Neuronal stem cell (in vitro differentiated cells): ENCODE results near the gene RTF2.
A peak's percentile ranks its signal among the peaks of the same experiment; 100 is the strongest.

ENCODE experiments used
- DNase-seq: peaks from one replicate; pipeline ENCODE4 v3.0.0-alpha.2; 2013; ENCODE audit warnings: low spot score
- H2AFZ ChIP-seq: one replicate; pipeline ENCODE4 v1.6.1; 2013; ENCODE audit warnings: mild to moderate bottlenecking, low read length, inconsistent platforms
- H2AK5ac ChIP-seq: 2 replicates; pipeline ENCODE4 v1.6.1; 2013; ENCODE audit warnings: low read depth, mild to moderate bottlenecking, inconsistent platforms, low read length, moderate library complexity, mixed read lengths
- H2BK120ac ChIP-seq: 2 replicates; pipeline ENCODE4 v1.6.1; 2013; ENCODE audit warnings: low read depth, mild to moderate bottlenecking, inconsistent platforms, low read length, moderate library complexity, mixed read lengths
- H2BK12ac ChIP-seq: one replicate; pipeline ENCODE4 v1.6.1; 2013; ENCODE audit warnings: low read length, inconsistent platforms
- H2BK15ac ChIP-seq: 2 replicates; pipeline ENCODE4 v1.6.1; 2013; ENCODE audit warnings: mild to moderate bottlenecking, low read length, inconsistent platforms, mixed read lengths
- H2BK5ac ChIP-seq: one replicate; pipeline ENCODE4 v1.6.1; 2013; ENCODE audit warnings: inconsistent platforms, mild to moderate bottlenecking, low read length, moderate library complexity
- H3K14ac ChIP-seq: one replicate; pipeline ENCODE4 v1.6.1; 2013; ENCODE audit warnings: low read length, inconsistent platforms
- H3K18ac ChIP-seq: 2 replicates; pipeline ENCODE4 v1.6.1; 2013; ENCODE audit warnings: low read length, inconsistent platforms
- H3K23ac ChIP-seq: 2 replicates; pipeline ENCODE4 v1.6.1; 2013; ENCODE audit warnings: low read depth, mild to moderate bottlenecking, mixed read lengths, low read length, inconsistent platforms; ENCODE audit not compliant: poor library complexity
- H3K27ac ChIP-seq: replicated peaks from 3 replicates; pipeline ENCODE4 v1.5.1; 2013; ENCODE audit warnings: low read length, inconsistent platforms
- H3K27me3 ChIP-seq, 3 experiments: 2 replicates each; pipeline ENCODE4 v1.6.1; 2013; ENCODE audit warnings: low read length in 3 of 3, mild to moderate bottlenecking in 2 of 3, inconsistent platforms in 1 of 3, low read depth in 1 of 3, mixed read lengths in 1 of 3, moderate library complexity in 1 of 3; ENCODE audit not compliant: control insufficient read depth in 3 of 3, insufficient read depth in 3 of 3
- H3K36me3 ChIP-seq, 2 donors: replicated peaks in 1 of 2; 2 replicates each; pipeline ENCODE4 v1.6.1; 2013; ENCODE audit warnings: low read length in 2 of 2; ENCODE audit not compliant: control insufficient read depth in 2 of 2, insufficient read depth in 2 of 2
- H3K4ac ChIP-seq: 2 replicates; pipeline ENCODE4 v1.6.1; 2013; ENCODE audit warnings: inconsistent platforms, mild to moderate bottlenecking, low read length, moderate library complexity
- H3K4me1 ChIP-seq, 2 donors: 1 replicate in 1 of 2; 2 replicates in 1 of 2; pipeline ENCODE4 v1.6.1; 2013; ENCODE audit warnings: low read length in 2 of 2, low read depth in 1 of 2; ENCODE audit not compliant: control insufficient read depth in 2 of 2, insufficient read depth in 1 of 2
- H3K4me2 ChIP-seq: one replicate; pipeline ENCODE4 v1.6.1; 2013; ENCODE audit warnings: mild to moderate bottlenecking, low read length, inconsistent platforms; ENCODE audit not compliant: insufficient read depth, poor library complexity, severe bottlenecking
- H3K4me3 ChIP-seq, 2 donors: 2 replicates each; pipeline ENCODE4 v1.5.1; 2013; ENCODE audit warnings: low read length in 2 of 2, mild to moderate bottlenecking in 2 of 2, inconsistent platforms in 1 of 2, moderate library complexity in 1 of 2
- H3K79me1 ChIP-seq: one replicate; pipeline ENCODE4 v1.6.1; 2013; ENCODE audit warnings: low read depth, mild to moderate bottlenecking, inconsistent platforms, low read length, moderate library complexity
- H3K9ac ChIP-seq: one replicate; pipeline ENCODE4 v1.6.1; 2013; ENCODE audit warnings: mild to moderate bottlenecking, low read depth, low read length, inconsistent platforms; ENCODE audit not compliant: poor library complexity
- H3K9me3 ChIP-seq, 2 donors: replicated peaks in 1 of 2; 2 replicates each; pipeline versions ENCODE3 to v1.6.1; 2013; ENCODE audit warnings: low read length in 2 of 2, mild to moderate bottlenecking in 2 of 2, inconsistent platforms in 1 of 2, low read depth in 1 of 2, mixed read lengths in 1 of 2, moderate library complexity in 1 of 2; ENCODE audit not compliant: control insufficient read depth in 2 of 2, insufficient read depth in 1 of 2
- H4K8ac ChIP-seq: one replicate; pipeline ENCODE4 v1.6.1; 2013; ENCODE audit warnings: low read depth, mild to moderate bottlenecking, inconsistent platforms, low read length, moderate library complexity
- H4K91ac ChIP-seq: one replicate; pipeline ENCODE4 v1.6.1; 2013; ENCODE audit warnings: low read length, low read depth, mild to moderate bottlenecking, inconsistent platforms; ENCODE audit not compliant: poor library complexity
- WGBS, 2 donors: extraction: QIAGEN DNeasy Blood & Tissue Kit; methylation state at CpG; one replicate each; pipeline ENCODE4 v1.1.7; 2013; ENCODE audit warnings: missing lambda C conversion rate in 2 of 2, mixed read lengths in 1 of 2; ENCODE audit not compliant: insufficient read length in 2 of 2, insufficient replicate concordance in 1 of 2; ENCODE audit errors: extremely low coverage in 2 of 2; 5-methylcytosine and 5-hydroxymethylcytosine counted together

RTF2 gene

GRCh38 chr20:56460459-56460858 is 8.0 kb upstream of the RTF2 start:
- Histone ChIP-seq H3K4me3 (peak overlapping the region in 1 of 2 donors; percentile 65), H4K8ac (no peak overlapping the region), H2AK5ac (no peak overlapping the region), H3K4ac (no peak overlapping the region), H3K14ac (no peak overlapping the region), H2AFZ (no peak overlapping the region), H2BK5ac (no peak overlapping the region), H3K9me3 (no peaks in the 10 kb centered on the region), H3K23ac (no peak overlapping the region), H4K91ac (no peak overlapping the region), H3K27me3 (peaks cover 0 to 24% (median 0%) of the 10 kb centered on the region in 3 experiments), H3K79me1 (no peaks in the 10 kb centered on the region), H3K4me2 (no peak overlapping the region), H2BK12ac (no peak overlapping the region), H3K36me3 (no peaks in the 10 kb centered on the region), H2BK120ac (no peak overlapping the region), H3K18ac (no peak overlapping the region), H3K9ac (no peak overlapping the region), H2BK15ac (no peak overlapping the region), H3K27ac (no peak overlapping the region), H3K4me1 (no peaks in the 10 kb centered on the region)
- no peak for DNase-seq
- no CpG with 5 or more reads among the region's 3 CpGs for WGBS, 2 donors

- Histone ChIP-seq H3K79me1 (no peaks in the 10 kb centered on the region), H3K9me3 (no peaks in the 10 kb centered on the region), H2AFZ (no peak overlapping the region), H3K4me1 (no peaks in the 10 kb centered on the region), H2AK5ac (no peak overlapping the region), H3K4ac (no peak overlapping the region), H2BK120ac (no peak overlapping the region), H3K9ac (no peak overlapping the region), H3K14ac (no peak overlapping the region), H4K91ac (no peak overlapping the region), H3K36me3 (no peaks in the 10 kb centered on the region), H3K4me2 (no peak overlapping the region), H3K23ac (no peak overlapping the region), H2BK5ac (no peak overlapping the region), H4K8ac (no peak overlapping the region), H3K27ac (no peak overlapping the region), H3K18ac (no peak overlapping the region), H2BK12ac (no peak overlapping the region), H3K27me3 (peaks cover 0 to 24% (median 0%) of the 10 kb centered on the region in 3 experiments), H2BK15ac (no peak overlapping the region), H3K4me3 (no peak overlapping the region)
- no peak for DNase-seq
- no CpG with 5 or more reads among the region's 3 CpGs for WGBS, 2 donors
Measured at GRCh38 chr20:56461576-56461975, 6.9 kb upstream of the RTF2 start.

GRCh38 chr20:56463428-56463827 is 5.0 kb upstream of the RTF2 start:
- no peak overlapping the region for H2BK12ac ChIP-seq
- H4K8ac ChIP-seq = no peak overlapping the region
- no peak overlapping the region for H2BK5ac ChIP-seq
- no peak overlapping the region for H4K91ac ChIP-seq
- no peak overlapping the region for H2BK15ac ChIP-seq
- H3K4me3 ChIP-seq = no peak overlapping the region
- no CpG with 5 or more reads among the region's 3 CpGs for WGBS, 2 donors
- no peak overlapping the region for H3K9ac ChIP-seq
- H3K36me3 ChIP-seq = no peaks in the 10 kb centered on the region
- H3K23ac ChIP-seq = no peak overlapping the region
- peaks cover 0 to 24% (median 0%) of the 10 kb centered on the region in 3 experiments for H3K27me3 ChIP-seq
- H3K18ac ChIP-seq = no peak overlapping the region
- no peak overlapping the region for H3K4ac ChIP-seq
- H3K27ac ChIP-seq = no peak overlapping the region
- peaks cover 0 to 2% of the 10 kb centered on the region in 2 donors for H3K4me1 ChIP-seq
- no peaks in the 10 kb centered on the region for H3K79me1 ChIP-seq
- no peak overlapping the region for H2AFZ ChIP-seq
- H3K9me3 ChIP-seq = no peaks in the 10 kb centered on the region
- H3K4me2 ChIP-seq = no peak overlapping the region
- H2AK5ac ChIP-seq = no peak overlapping the region
- no peak for DNase-seq
- H3K14ac ChIP-seq = no peak overlapping the region
- H2BK120ac ChIP-seq = no peak overlapping the region

GRCh38 chr20:56465997-56466396 is 2.4 kb upstream of the RTF2 start:
- H3K14ac ChIP-seq = no peak overlapping the region
- H2BK12ac ChIP-seq = no peak overlapping the region
- H3K23ac ChIP-seq = no peak overlapping the region
- H4K8ac ChIP-seq = no peak overlapping the region
- no peak overlapping the region for H3K4me2 ChIP-seq
- H4K91ac ChIP-seq = no peak overlapping the region
- DNase-seq = no peak
- H3K27me3 ChIP-seq = peaks cover 0 to 20% (median 0%) of the 10 kb centered on the region in 3 experiments
- no peak overlapping the region for H3K27ac ChIP-seq
- H3K36me3 ChIP-seq = peaks cover 0 to 7% of the 10 kb centered on the region in 2 donors
- H2BK5ac ChIP-seq = no peak overlapping the region
- no peak overlapping the region for H2BK120ac ChIP-seq
- no CpG with 5 or more reads among the region's 7 CpGs for WGBS, 2 donors
- no peaks in the 10 kb centered on the region for H3K9me3 ChIP-seq
- no peak overlapping the region for H3K18ac ChIP-seq
- H3K79me1 ChIP-seq = no peaks in the 10 kb centered on the region
- peak overlapping the region; percentile 66 for H2AFZ ChIP-seq
- no peak overlapping the region for H2AK5ac ChIP-seq
- H3K4me1 ChIP-seq = peaks cover 0 to 5% of the 10 kb centered on the region in 2 donors
- H3K4me3 ChIP-seq = no peak overlapping the region
- no peak overlapping the region for H3K9ac ChIP-seq
- H2BK15ac ChIP-seq = no peak overlapping the region
- H3K4ac ChIP-seq = no peak overlapping the region
